ENCODE results near the gene AADACL3.

DNA sequence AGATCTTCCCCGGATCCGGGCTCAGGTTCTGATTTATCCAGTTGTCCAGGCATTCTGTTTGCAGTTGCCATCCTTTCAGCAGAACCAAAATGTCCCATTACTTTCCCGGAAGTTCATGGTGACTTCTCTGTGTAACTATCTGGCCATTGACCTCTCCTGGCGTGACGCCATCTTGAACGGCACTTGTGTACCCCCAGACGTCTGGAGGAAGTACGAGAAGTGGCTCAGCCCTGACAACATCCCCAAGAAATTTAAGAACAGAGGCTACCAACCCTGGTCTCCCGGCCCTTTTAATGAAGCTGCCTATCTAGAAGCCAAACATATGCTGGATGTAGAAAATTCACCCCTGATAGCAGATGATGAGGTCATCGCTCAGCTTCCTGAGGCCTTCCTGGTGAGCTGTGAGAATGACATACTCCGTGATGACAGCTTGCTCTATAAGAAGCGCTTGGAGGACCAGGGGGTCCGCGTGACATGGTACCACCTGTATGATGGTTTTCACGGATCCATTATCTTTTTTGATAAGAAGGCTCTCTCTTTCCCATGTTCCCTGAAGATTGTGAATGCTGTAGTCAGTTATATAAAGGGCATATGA, 49.7 kb upstream of the AADACL3 start:
- TF ChIP-seq CEBPB (IDR thresholded peaks at IDR 0.05; ENCODE audit: low read depth, low read length) (no peak), RXRA (IDR thresholded peaks at IDR 0.05; ENCODE audit: insufficient read depth, low read depth, low read length) (no peak), CREB1 (IDR thresholded peaks at IDR 0.05) (no peak), EZH2 (IDR thresholded peaks at IDR 0.05; ENCODE audit: low read depth, low read length, severe bottlenecking) (no peak), POLR2AphosphoS5 (IDR thresholded peaks at IDR 0.05; ENCODE audit: low read depth, low read length) (no peak), GABPA (IDR thresholded peaks at IDR 0.05; ENCODE audit: borderline replicate concordance, insufficient read depth, low read length) (no peak), CHD2 (IDR thresholded peaks at IDR 0.05; ENCODE audit: low read length) (no peak), KDM5A (IDR thresholded peaks at IDR 0.05; ENCODE audit: low read length) (no peak), HDAC2 (IDR thresholded peaks at IDR 0.05; ENCODE audit: borderline replicate concordance in 1 of 2, low read depth in 2 of 2, low read length in 2 of 2) (no peak), HDAC6 (IDR thresholded peaks at IDR 0.05; ENCODE audit: low read depth, low read length) (no peak), POLR2A (IDR thresholded peaks at IDR 0.05; ENCODE audit: control extremely low read depth in 1 of 2, low read depth in 2 of 2, low read length in 2 of 2) (no peak), SIX5 (IDR thresholded peaks at IDR 0.05; ENCODE audit: low read depth, low read length) (no peak)
- TF ChIP-seq, protein P1, sequence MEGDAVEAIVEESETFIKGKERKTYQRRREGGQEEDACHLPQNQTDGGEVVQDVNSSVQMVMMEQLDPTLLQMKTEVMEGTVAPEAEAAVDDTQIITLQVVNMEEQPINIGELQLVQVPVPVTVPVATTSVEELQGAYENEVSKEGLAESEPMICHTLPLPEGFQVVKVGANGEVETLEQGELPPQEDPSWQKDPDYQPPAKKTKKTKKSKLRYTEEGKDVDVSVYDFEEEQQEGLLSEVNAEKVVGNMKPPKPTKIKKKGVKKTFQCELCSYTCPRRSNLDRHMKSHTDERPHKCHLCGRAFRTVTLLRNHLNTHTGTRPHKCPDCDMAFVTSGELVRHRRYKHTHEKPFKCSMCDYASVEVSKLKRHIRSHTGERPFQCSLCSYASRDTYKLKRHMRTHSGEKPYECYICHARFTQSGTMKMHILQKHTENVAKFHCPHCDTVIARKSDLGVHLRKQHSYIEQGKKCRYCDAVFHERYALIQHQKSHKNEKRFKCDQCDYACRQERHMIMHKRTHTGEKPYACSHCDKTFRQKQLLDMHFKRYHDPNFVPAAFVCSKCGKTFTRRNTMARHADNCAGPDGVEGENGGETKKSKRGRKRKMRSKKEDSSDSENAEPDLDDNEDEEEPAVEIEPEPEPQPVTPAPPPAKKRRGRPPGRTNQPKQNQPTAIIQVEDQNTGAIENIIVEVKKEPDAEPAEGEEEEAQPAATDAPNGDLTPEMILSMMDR (IDR thresholded peaks at IDR 0.05; ENCODE audit: control extremely low read depth in 1 of 3, insufficient read depth in 1 of 3, low read depth in 1 of 3, low read length in 3 of 3), result no peak
- TF ChIP-seq, protein P2, sequence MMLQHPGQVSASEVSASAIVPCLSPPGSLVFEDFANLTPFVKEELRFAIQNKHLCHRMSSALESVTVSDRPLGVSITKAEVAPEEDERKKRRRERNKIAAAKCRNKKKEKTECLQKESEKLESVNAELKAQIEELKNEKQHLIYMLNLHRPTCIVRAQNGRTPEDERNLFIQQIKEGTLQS (IDR thresholded peaks at IDR 0.05; ENCODE audit: insufficient read depth, low read depth, low read length), result no peak
